ENCODE measurements around the gene HLF.

DNA sequence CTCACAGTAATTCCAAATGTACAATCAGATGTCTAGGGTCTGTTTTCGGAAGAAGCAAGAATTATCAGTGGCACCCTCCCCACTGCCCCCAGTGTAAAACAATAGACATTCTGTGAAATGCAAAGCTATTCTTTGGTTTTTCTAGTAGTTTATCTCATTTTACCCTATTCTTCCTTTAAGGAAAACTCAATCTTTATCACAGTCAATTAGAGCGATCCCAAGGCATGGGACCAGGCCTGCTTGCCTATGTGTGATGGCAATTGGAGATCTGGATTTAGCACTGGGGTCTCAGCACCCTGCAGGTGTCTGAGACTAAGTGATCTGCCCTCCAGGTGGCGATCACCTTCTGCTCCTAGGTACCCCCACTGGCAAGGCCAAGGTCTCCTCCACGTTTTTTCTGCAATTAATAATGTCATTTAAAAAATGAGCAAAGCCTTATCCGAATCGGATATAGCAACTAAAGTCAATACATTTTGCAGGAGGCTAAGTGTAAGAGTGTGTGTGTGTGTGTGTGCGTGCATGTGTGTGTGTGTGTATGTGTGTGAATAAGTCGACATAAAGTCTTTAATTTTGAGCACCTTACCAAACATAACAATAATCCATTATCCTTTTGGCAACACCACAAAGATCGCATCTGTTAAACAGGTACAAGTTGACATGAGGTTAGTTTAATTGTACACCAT is 59.7 kb downstream of the HLF start:
- TF ChIP-seq CTCF (IDR thresholded peaks at IDR 0.05 in 4 of 5, conservative IDR thresholded peaks at IDR 0.05 in 1 of 5) (no peak), POLR2A (IDR thresholded peaks at IDR 0.05) (no peak)

Data from gastrocnemius medialis (tissue), 4 donors.